ENCODE data around the gene SPATA19. TPM values are rescaled to one million over a fixed set of nuclear protein-coding genes. Genes with fewer than 3 reads are reported as not detected.
"Not testable (repeated sequence)": the region's sequence is repeated elsewhere in the genome, so short reads cannot be mapped to it uniquely, and the experiment has no call there.

Gene SPATA19
- total RNA-seq, 2 donors from 2014 or later, result 6.6 TPM; not detected in 1

GRCh38 chr11:133867456-133867855, 22.1 kb upstream of the SPATA19 start:
- intact Hi-C loops (cut with DNase I), result no loop called here
- Histone ChIP-seq H3K27me3 (replicated peaks; ENCODE audit: insufficient read depth) (no peaks in the 10 kb centered on the region), H3K27ac (no peak overlapping the region), H3K9me3 (no peaks in the 10 kb centered on the region), H3K4me3 (no peak overlapping the region), H3K36me3 (no peaks in the 10 kb centered on the region), H3K4me1 (replicated peaks) (no peaks in the 10 kb centered on the region)
- TF ChIP-seq POLR2AphosphoS5 (IDR thresholded peaks at IDR 0.05), result no peak
- no peak for TF ChIP-seq POLR2A (IDR thresholded peaks at IDR 0.05)
- TF ChIP-seq CTCF (IDR thresholded peaks at IDR 0.05), result no peak
- no peak for DNase-seq (ENCODE audit: low spot score)

GRCh38 chr11:133865466-133865865, 20.2 kb upstream of the SPATA19 start:
- H3K9me3 ChIP-seq, result no peaks in the 10 kb centered on the region
- DNase-seq (ENCODE audit: low spot score), result no peak
- no peaks in the 10 kb centered on the region for H3K4me1 ChIP-seq (replicated peaks)
- intact Hi-C loops (cut with DNase I), result no loop called here
- H3K36me3 ChIP-seq, result no peaks in the 10 kb centered on the region
- 94% methylated on average over 11 of the region's 11 CpGs for WGBS
- H3K27me3 ChIP-seq (replicated peaks; ENCODE audit: insufficient read depth), result no peaks in the 10 kb centered on the region
- H3K27ac ChIP-seq, result no peak overlapping the region
- H3K4me3 ChIP-seq, result no peak overlapping the region
- TF ChIP-seq CTCF (IDR thresholded peaks at IDR 0.05) (no peak), POLR2A (IDR thresholded peaks at IDR 0.05) (no peak), POLR2AphosphoS5 (IDR thresholded peaks at IDR 0.05) (no peak)

GRCh38 chr11:133864756-133865155, 19.4 kb upstream of the SPATA19 start:
- intact Hi-C loops (cut with DNase I), result no loop called here

GRCh38 chr11:133860151-133860550, 14.8 kb upstream of the SPATA19 start:
- no peak for DNase-seq (ENCODE audit: low spot score)
- Histone ChIP-seq H3K27ac (no peak overlapping the region), H3K36me3 (no peaks in the 10 kb centered on the region), H3K27me3 (replicated peaks; ENCODE audit: insufficient read depth) (no peaks in the 10 kb centered on the region), H3K4me3 (no peak overlapping the region), H3K4me1 (replicated peaks) (no peaks in the 10 kb centered on the region), H3K9me3 (no peaks in the 10 kb centered on the region)
- TF ChIP-seq POLR2AphosphoS5 (IDR thresholded peaks at IDR 0.05) (no peak), POLR2A (IDR thresholded peaks at IDR 0.05) (no peak), CTCF (IDR thresholded peaks at IDR 0.05) (no peak)
- 77% methylated on average over 6 of the region's 6 CpGs for WGBS
- intact Hi-C loops (cut with DNase I), result no loop called here

More at GRCh38 chr11:133864756-133865155, 19.4 kb upstream of the SPATA19 start:
- TF ChIP-seq POLR2AphosphoS5 (IDR thresholded peaks at IDR 0.05) (no peak), POLR2A (IDR thresholded peaks at IDR 0.05) (no peak), CTCF (IDR thresholded peaks at IDR 0.05) (no peak)
- H3K27me3 ChIP-seq (replicated peaks; ENCODE audit: insufficient read depth), result no peaks in the 10 kb centered on the region
- H3K27ac ChIP-seq, result no peak overlapping the region
- no peaks in the 10 kb centered on the region for H3K9me3 ChIP-seq
- DNase-seq (ENCODE audit: low spot score), result no peak
- 95% methylated on average over 26 of the region's 26 CpGs for WGBS
- H3K4me1 ChIP-seq (replicated peaks), result no peaks in the 10 kb centered on the region
- no peak overlapping the region for H3K4me3 ChIP-seq
- no peaks in the 10 kb centered on the region for H3K36me3 ChIP-seq

- 39% methylated on average over 13 of the region's 13 CpGs for WGBS
- DNase-seq (ENCODE audit: low spot score); H3K36me3 ChIP-seq; H3K9me3 ChIP-seq; H3K4me3 ChIP-seq; H3K4me1 ChIP-seq (replicated peaks); intact Hi-C loops (cut with DNase I); H3K27ac ChIP-seq; H3K27me3 ChIP-seq (replicated peaks; ENCODE audit: insufficient read depth): not testable (repeated sequence)
Observed at GRCh38 chr11:133854330-133854960, 9.1 kb upstream of the SPATA19 start.
